H1 (cell line): ENCODE measurements around the gene ATOH7. TPM values are rescaled to one million over a fixed set of nuclear protein-coding genes. Genes with fewer than 3 reads are reported as not detected.

Experiments
- CTCF ChIA-PET: fragments of 300-600 bp; sonication (Branson Sonifier 250); formaldehyde crosslinking; loops from one replicate; lab custom pipeline; 2021; ENCODE audit not compliant: partially characterized antibody; lab: Charles Lee
- POLR2A ChIA-PET: fragments of 300-600 bp; sonication (Branson Sonifier 250); formaldehyde crosslinking; loops from one replicate; lab custom pipeline; 2021; ENCODE audit warnings: inconsistent platforms; ENCODE audit not compliant: partially characterized antibody; lab: Charles Lee
- DNase-seq, 2 experiments: peaks; one replicate each; pipeline versions ENCODE4 v3.0.0 to v3.0.0-alpha.2; 2010 to 2022; ENCODE audit warnings: low spot score in 2 of 2, low read depth in 1 of 2, mixed read lengths in 1 of 2
- FAIRE-seq: peaks from 2 replicates; lab custom pipeline; 2011; peaks lifted over from hg19 to GRCh38; lab: Jason Lieb, UNC
- H2AFZ ChIP-seq: 2 replicates; pipeline ENCODE4 v1.8.1; 2012; ENCODE audit warnings: low read length, inconsistent platforms
- H2AK5ac ChIP-seq: 2 replicates; pipeline ENCODE4 v1.6.1; 2013; ENCODE audit warnings: low read depth, low read length
- H2BK120ac ChIP-seq: replicated peaks from 2 replicates; pipeline ENCODE3; 2013; ENCODE audit warnings: low read depth, low read length, inconsistent platforms
- H2BK12ac ChIP-seq: 2 replicates; pipeline ENCODE4 v1.6.1; 2013; ENCODE audit warnings: low read depth, low read length
- H2BK15ac ChIP-seq: 2 replicates; pipeline ENCODE4 v1.6.1; 2013; ENCODE audit warnings: low read length
- H2BK20ac ChIP-seq: 2 replicates; pipeline ENCODE4 v1.6.1; 2013; ENCODE audit warnings: low read length
- H2BK5ac ChIP-seq: 2 replicates; pipeline ENCODE4 v1.6.1; 2013; ENCODE audit warnings: low read depth, low read length
- H3K14ac ChIP-seq: 2 replicates; pipeline ENCODE4 v1.6.1; 2013; ENCODE audit warnings: inconsistent platforms; ENCODE audit not compliant: insufficient read length
- H3K18ac ChIP-seq: 2 replicates; pipeline ENCODE4 v1.6.1; 2013; ENCODE audit warnings: low read length; ENCODE audit errors: extremely low read depth
- H3K23ac ChIP-seq: 2 replicates; pipeline ENCODE4 v1.6.1; 2013; ENCODE audit warnings: inconsistent platforms; ENCODE audit not compliant: insufficient read length
- H3K23me2 ChIP-seq: 2 replicates; pipeline ENCODE4 v1.6.1; 2013; ENCODE audit warnings: low read depth, low read length
- H3K27ac ChIP-seq: 2 replicates; pipeline ENCODE4 v1.6.1; 2011; ENCODE audit warnings: low read depth, low read length, inconsistent platforms
- H3K27me3 ChIP-seq, 4 experiments: replicated peaks in 1 of 4; 1 replicate in 1 of 4; 2 replicates in 3 of 4; pipeline versions ENCODE4 v1.6.1 to v1.8.1; 2011 to 2013; ENCODE audit warnings: low read length in 3 of 4, mild to moderate bottlenecking in 3 of 4, inconsistent platforms in 2 of 4, mixed read lengths in 2 of 4, moderate library complexity in 1 of 4; ENCODE audit not compliant: control insufficient read depth in 3 of 4, insufficient read depth in 3 of 4; ENCODE audit errors: extremely low read depth in 1 of 4
- H3K36me3 ChIP-seq, 4 experiments: 2 replicates each; pipeline versions ENCODE4 v1.6.1 to v1.8.1; 2011 to 2013; ENCODE audit warnings: mild to moderate bottlenecking in 4 of 4, low read length in 3 of 4, moderate library complexity in 2 of 4, control low read depth in 1 of 4, inconsistent platforms in 1 of 4; ENCODE audit not compliant: insufficient read depth in 4 of 4, control insufficient read depth in 2 of 4
- H3K4ac ChIP-seq: replicated peaks from 2 replicates; pipeline ENCODE3; 2013; ENCODE audit warnings: low read length, low read depth, mixed read lengths, inconsistent platforms; ENCODE audit not compliant: insufficient read length
- H3K4me1 ChIP-seq, 4 experiments: replicated peaks in 1 of 4; 1 replicate in 1 of 4; 2 replicates in 3 of 4; pipeline versions ENCODE4 v1.6.1 to v1.8.1; 2011 to 2013; ENCODE audit warnings: low read length in 3 of 4, inconsistent platforms in 2 of 4, mixed read lengths in 1 of 4; ENCODE audit not compliant: insufficient read depth in 4 of 4, control insufficient read depth in 3 of 4
- H3K4me2 ChIP-seq, 2 experiments: 2 replicates each; pipeline versions ENCODE4 v1.6.1 to v1.8.1; 2011 to 2013; ENCODE audit warnings: low read depth in 2 of 2, low read length in 2 of 2, control low read depth in 1 of 2, inconsistent platforms in 1 of 2, mild to moderate bottlenecking in 1 of 2; ENCODE audit not compliant: insufficient read depth in 1 of 2
- H3K4me3 ChIP-seq, 4 experiments: fragments of 200-600, 300-600 bp in 1 of 4; sonication (generic), shearing (Covaris generic), sonication (Bioruptor Twin) in 1 of 4; 2 replicates each; pipeline versions ENCODE4 v1.5.1 to v1.8.1; 2011 to 2016; ENCODE audit warnings: low read length in 4 of 4, low read depth in 3 of 4, control low read depth in 2 of 4, inconsistent platforms in 2 of 4, mild to moderate bottlenecking in 2 of 4, mixed read lengths in 1 of 4, moderate library complexity in 1 of 4; ENCODE audit not compliant: insufficient read depth in 2 of 4; ENCODE audit errors: extremely low read depth in 1 of 4
- H3K56ac ChIP-seq: replicated peaks from 2 replicates; pipeline ENCODE3; 2013; ENCODE audit warnings: low read depth, mild to moderate bottlenecking, mixed read lengths, low read length, inconsistent platforms; ENCODE audit not compliant: insufficient read length
- H3K79me1 ChIP-seq: 2 replicates; pipeline ENCODE4 v1.6.1; 2013; ENCODE audit warnings: low read depth, low read length, control low read depth
- H3K79me2 ChIP-seq, 2 experiments: 2 replicates each; pipeline versions ENCODE4 v1.6.1 to v1.8.1; 2012 to 2013; ENCODE audit warnings: low read length in 2 of 2, mild to moderate bottlenecking in 2 of 2, inconsistent platforms in 1 of 2; ENCODE audit not compliant: insufficient read depth in 2 of 2, control insufficient read depth in 1 of 2
- H3K9ac ChIP-seq, 4 experiments: replicated peaks in 1 of 4; 1 replicate in 1 of 4; 2 replicates in 3 of 4; pipeline versions ENCODE4 v1.6.1 to v1.8.1; 2011 to 2013; ENCODE audit warnings: low read depth in 3 of 4, low read length in 3 of 4, control low read depth in 2 of 4, mild to moderate bottlenecking in 2 of 4, moderate library complexity in 2 of 4, inconsistent platforms in 1 of 4; ENCODE audit errors: extremely low read depth in 1 of 4
- H3K9me3 ChIP-seq, 2 experiments: 2 replicates each; pipeline versions ENCODE4 v1.6.1 to v1.8.1; 2012 to 2013; ENCODE audit warnings: mild to moderate bottlenecking in 2 of 2, moderate library complexity in 2 of 2, control low read depth in 1 of 2, inconsistent platforms in 1 of 2, low read depth in 1 of 2, low read length in 1 of 2, mixed read lengths in 1 of 2; ENCODE audit not compliant: insufficient read depth in 2 of 2
- H4K20me1 ChIP-seq, 2 experiments: replicated peaks in 1 of 2; 2 replicates each; pipeline versions ENCODE3 to v1.8.1; 2011 to 2013; ENCODE audit warnings: inconsistent platforms in 2 of 2, low read length in 2 of 2, mild to moderate bottlenecking in 1 of 2; ENCODE audit not compliant: insufficient read depth in 2 of 2, control insufficient read depth in 1 of 2
- H4K5ac ChIP-seq: 2 replicates; pipeline ENCODE4 v1.6.1; 2013; ENCODE audit warnings: low read length, low read depth, mixed read lengths, inconsistent platforms; ENCODE audit not compliant: insufficient read length
- H4K8ac ChIP-seq: 2 replicates; pipeline ENCODE4 v1.8.0; 2013; ENCODE audit warnings: mild to moderate bottlenecking, moderate library complexity, low read length, inconsistent platforms; ENCODE audit not compliant: insufficient read depth; ENCODE audit errors: extremely low read depth
- H4K91ac ChIP-seq: replicated peaks from 2 replicates; pipeline ENCODE3; 2013; ENCODE audit warnings: low read length, mixed read lengths, inconsistent platforms; ENCODE audit not compliant: insufficient read length
- BCL11A ChIP-seq, 2 experiments: IDR thresholded peaks; one replicate each; pipeline ENCODE4 v1.6.1; 2011; ENCODE audit warnings: low read depth in 2 of 2, low read length in 2 of 2, mild to moderate bottlenecking in 2 of 2
- MAX ChIP-seq: IDR thresholded peaks from 2 replicates; pipeline ENCODE4 v1.6.1; 2012; ENCODE audit warnings: inconsistent platforms
- PHF8 ChIP-seq: fragments of 200-600 bp; sonication (generic); conservative IDR thresholded peaks from 2 replicates; pipeline ENCODE4 v1.7.1; 2012; ENCODE audit warnings: low read depth, mild to moderate bottlenecking, inconsistent platforms, low read length, moderate library complexity
- WGBS, 2 experiments: shearing (Covaris generic) in 1 of 2; methylation state at CpG; one replicate each; pipeline versions ENCODE4 v1.1.6 to v1.1.7; 2013 to 2015; ENCODE audit warnings: low lambda C conversion rate in 2 of 2, mixed read lengths in 2 of 2, inconsistent platforms in 1 of 2, low coverage in 1 of 2, missing lambda C conversion rate in 1 of 2; ENCODE audit not compliant: insufficient replicate concordance in 2 of 2, insufficient coverage in 1 of 2, insufficient read length in 1 of 2; ENCODE audit errors: extremely low coverage in 1 of 2, missing lambda C conversion rate in 1 of 2; 5-methylcytosine and 5-hydroxymethylcytosine counted together
- polyA plus RNA-seq, 7 experiments: library from polyadenylated mRNA; depleted of rRNA in 3 of 7; stranded (reverse) in 5 of 7; unstranded in 2 of 7; fragments of >200 nt in 5 of 7; fragments of 200-250 nt in 2 of 7; gene quantifications; 1 replicate in 5 of 7; 2 replicates in 1 of 7; 4 replicates in 1 of 7; pipeline versions ENCODE4 v1.2.1 to v1.2.3, GENCODE V29; 2011 to 2013; ENCODE audit warnings: missing spikeins in 2 of 7, mixed read lengths in 2 of 7
- total RNA-seq: library from RNA; stranded (reverse); fragmentation: NEBNext Ultra II Directional; extraction: Animal tissue kit (Norgen Biotek cat#: 25700); gene quantifications from 2 replicates; pipeline ENCODE4 v1.2.1, GENCODE V29; 2021

ATOH7 gene
- total and polyA plus RNA-seq, 2 of the 8 experiments (the other 6 are each of a cell fraction or from before 2014, with no cell fraction given), result 0.39 to 1.0 TPM

- H3K27me3 ChIP-seq, result 0 out of 7 replicates have a peak, but pooled peaks cover 0 to 4% (median 0%) of the 10 kb centered on the region in 4 experiments
- H3K9ac ChIP-seq, result no peak overlapping the region
- H3K4me3 ChIP-seq, result no peak overlapping the region
- H3K23ac ChIP-seq, result no peak overlapping the region
- no peak for FAIRE-seq
- TF ChIP-seq PHF8 (no peak), BCL11A (IDR thresholded peaks at IDR 0.05; ENCODE audit: low read depth in 2 of 2, low read length in 2 of 2) (no peak), MAX (no peak)
- TF ChIP-seq, all 59 proteins: peak for 0
- Histone ChIP-seq H2BK120ac (no peak overlapping the region), H3K14ac (no peak overlapping the region), H3K9me3 (peaks cover 0 to 5% of the 10 kb centered on the region in 2 experiments; a peak in 1 of 4 replicates), H4K91ac (no peak overlapping the region), H3K56ac (no peak overlapping the region), H2BK5ac (no peak overlapping the region), H2BK15ac (no peak overlapping the region), H3K4me1 (peaks cover 0 to 2% (median 0%) of the 10 kb centered on the region in 4 experiments; a peak in 2 of 7 replicates), H4K20me1 (no peaks in the 10 kb centered on the region), H3K79me1 (no peaks in the 10 kb centered on the region), H2BK20ac (no peak overlapping the region), H2AFZ (no peak overlapping the region), H3K4me2 (no peak overlapping the region), H3K36me3 (no peaks in the 10 kb centered on the region), H3K18ac (no peak overlapping the region), H3K23me2 (no peaks in the 10 kb centered on the region), H4K8ac (no peak overlapping the region), H3K4ac (no peak overlapping the region), H2AK5ac (no peak overlapping the region), H3K27ac (no peak overlapping the region), H4K5ac (no peak overlapping the region), H3K79me2 (no peaks in the 10 kb centered on the region), H2BK12ac (no peak overlapping the region)
- WGBS, 2 experiments, result 86% methylated on average over 2 of the region's 2 CpGs; no CpG with 5 or more reads in 1 of the 2 experiments
- DNase-seq, result no peak
- CTCF ChIA-PET, result interaction anchor here (1.2 kb wide), 1 partner anchor 78 kb away, joined by 4 read pairs; no protein-coding TSS in a partner anchor
- POLR2A ChIA-PET, result no interaction called here
Observed at GRCh38 chr10:68269562-68270290, 37.8 kb upstream of the ATOH7 start.
